SK-N-MC (cell line): Measurements from ENCODE around the gene TPSB2.
"Not testable (repeated sequence)": the region's sequence is repeated elsewhere in the genome, so short reads cannot be mapped to it uniquely, and the experiment has no call there.

Experiments
- EZH2 ChIP-seq: fragments of 200-600 bp; sonication (generic); IDR thresholded peaks from one replicate; pipeline ENCODE4 v1.6.1; 2017; ENCODE audit warnings: antibody characterized with exemption
- FOXP2 ChIP-seq: optimal IDR thresholded peaks from 2 replicates; pipeline ENCODE3; 2011; ENCODE audit warnings: mild to moderate bottlenecking, moderate library complexity; ENCODE audit not compliant: insufficient read depth; ENCODE audit errors: extremely low read length, control extremely low read depth
- POLR2AphosphoS5 ChIP-seq: IDR thresholded peaks from 2 replicates; pipeline ENCODE4 v1.6.1; 2012; ENCODE audit warnings: mild to moderate bottlenecking, low read depth, low read length, borderline replicate concordance

- not testable (repeated sequence) for TF ChIP-seq POLR2AphosphoS5, EZH2, FOXP2
Measured at GRCh38 chr16:1269418-1269817, 39.4 kb upstream of the TPSB2 start.
